GM18909 (cell line): ENCODE data around the gene XG.
"Not testable (repeated sequence)": the region's sequence is repeated elsewhere in the genome, so short reads cannot be mapped to it uniquely, and the experiment has no call there.

ENCODE experiments used
- ATAC-seq: cut with Tn5 transposase; IDR thresholded peaks from one replicate; pipeline ENCODE4 v1.9.1; 2021; ENCODE audit warnings: mild to moderate bottlenecking; ENCODE audit not compliant: unreplicated experiment, poor library complexity

XG gene

GRCh38 chrX:2732649-2733048 is 19.2 kb upstream of the XG start:
- ATAC-seq = no peak

GRCh38 chrX:2733286-2733685 is 18.6 kb upstream of the XG start:
- ATAC-seq = no peak

GRCh38 chrX:2735270-2735669 is 16.6 kb upstream of the XG start:
- ATAC-seq = no peak

- no peak for ATAC-seq
Measured at GRCh38 chrX:2740672-2741071, 11.2 kb upstream of the XG start.

- no peak for ATAC-seq
Measured at GRCh38 chrX:2741386-2741785, 10.5 kb upstream of the XG start.

- ATAC-seq = not testable (repeated sequence)
Measured at GRCh38 chrX:2746250-2746649, 5.6 kb upstream of the XG start.

GRCh38 chrX:2748171-2748814 is 3.5 kb upstream of the XG start:
- ATAC-seq = no peak

- no peak for ATAC-seq
Measured at GRCh38 chrX:2748815-2749188, 3.0 kb upstream of the XG start.

GRCh38 chrX:2751291-2751690 is 549 bp upstream of the XG start:
- ATAC-seq = no peak

- ATAC-seq = not testable (repeated sequence)
Measured at GRCh38 chrX:2752441-2752840, 601 bp downstream of the XG start.

- not testable (repeated sequence) for ATAC-seq
Measured at GRCh38 chrX:2755163-2755715, 3.4 kb downstream of the XG start.

- ATAC-seq = no peak
Measured at GRCh38 chrX:2756548-2756947, 4.7 kb downstream of the XG start.

GRCh38 chrX:2761246-2761645 is 9.4 kb downstream of the XG start:
- no peak for ATAC-seq

- not testable (repeated sequence) for ATAC-seq
Measured at GRCh38 chrX:2762671-2763070, 10.8 kb downstream of the XG start.

GRCh38 chrX:2764766-2765548 is 13.1 kb downstream of the XG start:
- ATAC-seq = not testable (repeated sequence)

- ATAC-seq = no peak
Measured at GRCh38 chrX:2765549-2765830, 13.7 kb downstream of the XG start.

- ATAC-seq = no peak
Measured at GRCh38 chrX:2766906-2767305, 15.1 kb downstream of the XG start.

GRCh38 chrX:2767631-2768455 is 16.0 kb downstream of the XG start:
- ATAC-seq = no peak

- ATAC-seq = no peak
Measured at GRCh38 chrX:2769615-2770014, 17.8 kb downstream of the XG start.

GRCh38 chrX:2773166-2774055 is 21.6 kb downstream of the XG start:
- ATAC-seq = not testable (repeated sequence)
